Osteoblast (primary cell): ENCODE results near the gene ADGRG7. TPM values are rescaled to one million over a fixed set of nuclear protein-coding genes. Genes with fewer than 3 reads are reported as not detected.

Experiments
- DNase-seq: peaks from one replicate; pipeline ENCODE4 v3.0.0; 2011; ENCODE audit warnings: low spot score, mixed read lengths; ENCODE audit not compliant: insufficient read length; ENCODE audit errors: missing footprints
- H2AFZ ChIP-seq: 2 replicates; pipeline ENCODE4 v1.6.0; 2011; ENCODE audit warnings: mild to moderate bottlenecking, low read length
- H3K27ac ChIP-seq: 2 replicates; pipeline ENCODE4 v1.5.1; 2011; ENCODE audit warnings: mild to moderate bottlenecking, low read depth, low read length, moderate library complexity
- H3K27me3 ChIP-seq: 2 replicates; pipeline ENCODE4 v1.6.0; 2012; ENCODE audit warnings: mild to moderate bottlenecking, control low read depth, inconsistent platforms, low read length, moderate library complexity; ENCODE audit not compliant: insufficient read depth
- H3K36me3 ChIP-seq: 2 replicates; pipeline ENCODE4 v1.5.1; 2011; ENCODE audit warnings: mild to moderate bottlenecking, low read length, control low read depth, moderate library complexity; ENCODE audit not compliant: insufficient read depth
- H3K4me1 ChIP-seq: 2 replicates; pipeline ENCODE4 v1.5.1; 2011; ENCODE audit warnings: mild to moderate bottlenecking, low read length, control low read depth, moderate library complexity; ENCODE audit not compliant: insufficient read depth
- H3K4me2 ChIP-seq: 2 replicates; pipeline ENCODE4 v1.6.0; 2011; ENCODE audit warnings: mild to moderate bottlenecking, low read length; ENCODE audit not compliant: insufficient read depth
- H3K4me3 ChIP-seq: fragments of 200-600 bp; sonication (generic); 3 replicates; pipeline ENCODE4 v1.5.1; 2012; ENCODE audit warnings: mild to moderate bottlenecking, low read length, inconsistent platforms; ENCODE audit not compliant: insufficient read depth
- H3K79me2 ChIP-seq: 2 replicates; pipeline ENCODE4 v1.6.0; 2012; ENCODE audit warnings: mild to moderate bottlenecking, low read length, control low read depth, inconsistent platforms; ENCODE audit not compliant: insufficient read depth
- H3K9me3 ChIP-seq: 2 replicates; pipeline ENCODE4 v1.5.1; 2011; ENCODE audit warnings: low read depth, low read length, control low read depth
- H4K20me1 ChIP-seq: 2 replicates; pipeline ENCODE4 v1.6.0; 2012; ENCODE audit warnings: mild to moderate bottlenecking, low read length, control low read depth; ENCODE audit not compliant: insufficient read depth
- total RNA-seq: library from RNA; depleted of rRNA; stranded (reverse); fragments of >200 nt; gene quantifications from 2 replicates; pipeline ENCODE4 v1.2.3, GENCODE V29; 2012
- TF ChIP-seq, protein P1 (sequence below): IDR thresholded peaks from 2 replicates; pipeline ENCODE4 v1.5.1; 2011; ENCODE audit warnings: mild to moderate bottlenecking, low read depth, low read length, moderate library complexity; ENCODE audit errors: extremely low read depth

The ADGRG7 gene
- total RNA-seq, 1 donor, result not detected

- Histone ChIP-seq H2AFZ (no peak overlapping the region), H3K9me3 (no peaks in the 10 kb centered on the region), H3K4me2 (no peak overlapping the region), H4K20me1 (no peaks in the 10 kb centered on the region), H3K79me2 (no peaks in the 10 kb centered on the region), H3K36me3 (no peaks in the 10 kb centered on the region), H3K4me1 (peaks cover 27% of the 10 kb centered on the region), H3K27ac (no peak overlapping the region), H3K4me3 (no peak overlapping the region), H3K27me3 (no peaks in the 10 kb centered on the region)
- no peak for DNase-seq
- TF ChIP-seq, protein P1, sequence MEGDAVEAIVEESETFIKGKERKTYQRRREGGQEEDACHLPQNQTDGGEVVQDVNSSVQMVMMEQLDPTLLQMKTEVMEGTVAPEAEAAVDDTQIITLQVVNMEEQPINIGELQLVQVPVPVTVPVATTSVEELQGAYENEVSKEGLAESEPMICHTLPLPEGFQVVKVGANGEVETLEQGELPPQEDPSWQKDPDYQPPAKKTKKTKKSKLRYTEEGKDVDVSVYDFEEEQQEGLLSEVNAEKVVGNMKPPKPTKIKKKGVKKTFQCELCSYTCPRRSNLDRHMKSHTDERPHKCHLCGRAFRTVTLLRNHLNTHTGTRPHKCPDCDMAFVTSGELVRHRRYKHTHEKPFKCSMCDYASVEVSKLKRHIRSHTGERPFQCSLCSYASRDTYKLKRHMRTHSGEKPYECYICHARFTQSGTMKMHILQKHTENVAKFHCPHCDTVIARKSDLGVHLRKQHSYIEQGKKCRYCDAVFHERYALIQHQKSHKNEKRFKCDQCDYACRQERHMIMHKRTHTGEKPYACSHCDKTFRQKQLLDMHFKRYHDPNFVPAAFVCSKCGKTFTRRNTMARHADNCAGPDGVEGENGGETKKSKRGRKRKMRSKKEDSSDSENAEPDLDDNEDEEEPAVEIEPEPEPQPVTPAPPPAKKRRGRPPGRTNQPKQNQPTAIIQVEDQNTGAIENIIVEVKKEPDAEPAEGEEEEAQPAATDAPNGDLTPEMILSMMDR, result no peak
These were observed 47.1 kb upstream of the ADGRG7 start for GRCh38 chr3:100562224-100562857.

- no peak overlapping the region for H3K4me3 ChIP-seq
- no peak overlapping the region for H3K27ac ChIP-seq
- H3K27me3 ChIP-seq, result no peaks in the 10 kb centered on the region
- no peak overlapping the region for H2AFZ ChIP-seq
- H3K79me2 ChIP-seq, result no peaks in the 10 kb centered on the region
- TF ChIP-seq, protein P1, result no peak
- no peak overlapping the region for H3K4me2 ChIP-seq
- no peaks in the 10 kb centered on the region for H4K20me1 ChIP-seq
- no peak for DNase-seq
- no peaks in the 10 kb centered on the region for H3K9me3 ChIP-seq
- no peaks in the 10 kb centered on the region for H3K36me3 ChIP-seq
- peaks cover 22% of the 10 kb centered on the region for H3K4me1 ChIP-seq
These were observed 46.2 kb upstream of the ADGRG7 start for GRCh38 chr3:100563228-100563627.

- no peaks in the 10 kb centered on the region for H4K20me1 ChIP-seq
- no peak overlapping the region for H3K4me3 ChIP-seq
- no peaks in the 10 kb centered on the region for H3K9me3 ChIP-seq
- no peak overlapping the region for H2AFZ ChIP-seq
- no peaks in the 10 kb centered on the region for H3K36me3 ChIP-seq
- no peaks in the 10 kb centered on the region for H3K79me2 ChIP-seq
- DNase-seq, result no peak
- H3K27me3 ChIP-seq, result no peaks in the 10 kb centered on the region
- H3K4me2 ChIP-seq, result no peak overlapping the region
- H3K4me1 ChIP-seq, result peaks cover 22% of the 10 kb centered on the region
- H3K27ac ChIP-seq, result no peak overlapping the region
- TF ChIP-seq, protein P1, result no peak
These were observed 45.7 kb upstream of the ADGRG7 start for GRCh38 chr3:100563652-100564211.

DNA sequence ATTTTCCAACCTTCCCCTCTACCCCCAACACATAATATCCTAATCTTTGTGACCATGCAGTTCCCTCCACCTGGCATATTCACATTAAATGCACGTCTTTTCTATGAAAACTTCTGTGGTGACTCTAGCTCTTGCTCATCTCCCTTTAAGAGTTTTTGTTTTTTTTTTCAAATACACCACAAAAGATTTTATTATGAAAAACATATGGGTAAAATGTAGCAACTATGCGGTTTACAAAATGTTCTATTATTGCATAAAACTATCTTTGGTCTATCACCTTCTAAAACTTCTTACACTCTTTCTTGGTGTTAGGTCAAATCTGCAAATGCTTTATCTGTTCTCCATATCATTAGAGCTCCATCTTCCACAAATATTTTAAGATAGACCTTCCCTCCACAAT, 38.6 kb upstream of the ADGRG7 start:
- Histone ChIP-seq H4K20me1 (no peaks in the 10 kb centered on the region), H3K4me1 (no peaks in the 10 kb centered on the region), H3K36me3 (no peaks in the 10 kb centered on the region), H3K9me3 (no peaks in the 10 kb centered on the region), H2AFZ (no peak overlapping the region), H3K79me2 (no peaks in the 10 kb centered on the region), H3K4me2 (no peak overlapping the region), H3K27ac (no peak overlapping the region), H3K4me3 (no peak overlapping the region), H3K27me3 (no peaks in the 10 kb centered on the region)
- no peak for DNase-seq
- TF ChIP-seq, protein P1, result no peak
